OCI-LY1 (cell line): ENCODE data around the gene CBS.

ENCODE experiments used
- CTCF ChIP-seq: fragments of 200-600 bp; sonication (generic), shearing (Covaris generic); IDR thresholded peaks from 2 replicates; pipeline ENCODE4 v1.5.1; 2017; ENCODE audit warnings: mild to moderate bottlenecking, antibody characterized with exemption, low read length, moderate library complexity, mixed read lengths
- EZH2 ChIP-seq: fragments of 200-600 bp; sonication (generic), shearing (Covaris generic); IDR thresholded peaks from 2 replicates; pipeline ENCODE4 v1.8.0; 2017; ENCODE audit warnings: borderline replicate concordance, mixed run types, mild to moderate bottlenecking, antibody characterized with exemption, low read length, moderate library complexity, mixed read lengths

DNA sequence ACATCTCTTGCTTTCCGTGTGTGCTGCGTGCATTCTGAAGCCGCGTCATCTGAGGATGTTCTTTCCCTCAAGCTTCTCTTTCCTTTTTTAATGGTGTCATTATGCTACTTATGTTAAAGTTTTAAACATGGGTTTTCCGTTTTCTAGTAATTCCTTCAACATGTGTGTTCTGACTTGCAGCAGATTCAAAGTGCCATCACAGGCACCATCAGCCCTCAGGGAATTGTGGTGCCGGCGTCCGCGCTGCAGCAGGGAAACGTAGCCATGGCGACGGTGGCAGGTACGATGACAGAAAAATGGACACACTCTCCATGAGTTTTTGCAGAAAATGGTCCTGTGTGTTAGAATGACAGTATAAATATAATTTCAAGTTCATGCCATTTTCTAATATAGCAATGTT lies 58.9 kb downstream of the CBS start:
- TF ChIP-seq CTCF (no peak), EZH2 (no peak)
